Astrocyte (in vitro differentiated cells and primary cell): ENCODE results near the gene TBC1D24. TPM values are rescaled to one million over a fixed set of nuclear protein-coding genes. Genes with fewer than 3 reads are reported as not detected.

ENCODE experiments used
- DNase-seq: peaks from one replicate; pipeline ENCODE4 v3.0.0-alpha.2; 2010; ENCODE audit warnings: low read depth
- FAIRE-seq: peaks from 2 replicates; lab custom pipeline; 2011; peaks lifted over from hg19 to GRCh38; lab: Jason Lieb, UNC
- H2AFZ ChIP-seq: 2 replicates; pipeline ENCODE4 v1.6.0; 2012; ENCODE audit warnings: low read depth, low read length, inconsistent platforms
- H3K27ac ChIP-seq: 2 replicates; pipeline ENCODE4 v1.5.1; 2011; ENCODE audit warnings: low read depth, low read length, inconsistent platforms
- H3K27me3 ChIP-seq: 2 replicates; pipeline ENCODE4 v1.6.0; 2011; ENCODE audit warnings: low read length, inconsistent platforms; ENCODE audit not compliant: insufficient read depth
- H3K36me3 ChIP-seq: 2 replicates; pipeline ENCODE4 v1.5.1; 2011; ENCODE audit warnings: low read length, inconsistent platforms; ENCODE audit not compliant: insufficient read depth
- H3K4me1 ChIP-seq: 2 replicates; pipeline ENCODE4 v1.5.1; 2011; ENCODE audit warnings: low read length, inconsistent platforms; ENCODE audit not compliant: insufficient read depth
- H3K4me2 ChIP-seq: 2 replicates; pipeline ENCODE4 v1.6.0; 2012; ENCODE audit warnings: low read length, inconsistent platforms
- H3K4me3 ChIP-seq: 2 replicates; pipeline ENCODE4 v1.5.1; 2011; ENCODE audit warnings: low read depth, mild to moderate bottlenecking, low read length, inconsistent platforms; ENCODE audit not compliant: insufficient read depth
- H3K79me2 ChIP-seq: 2 replicates; pipeline ENCODE4 v1.6.0; 2012; ENCODE audit warnings: mild to moderate bottlenecking, low read length, inconsistent platforms; ENCODE audit not compliant: insufficient read depth
- H3K9ac ChIP-seq: 2 replicates; pipeline ENCODE4 v1.6.0; 2012; ENCODE audit warnings: mild to moderate bottlenecking, low read length, inconsistent platforms
- H3K9me3 ChIP-seq: 2 replicates; pipeline ENCODE4 v1.5.1; 2012; ENCODE audit warnings: low read depth, mild to moderate bottlenecking, low read length, inconsistent platforms; ENCODE audit not compliant: insufficient read depth
- H4K20me1 ChIP-seq: 2 replicates; pipeline ENCODE4 v1.6.0; 2012; ENCODE audit warnings: low read length, inconsistent platforms; ENCODE audit not compliant: insufficient read depth
- H3K27ac Mint-ChIP-seq: one replicate; pipeline ENCODE4 v1.8.0; 2021; ENCODE audit warnings: mild to moderate bottlenecking, mixed read lengths; ENCODE audit not compliant: unreplicated experiment
- H3K27me3 Mint-ChIP-seq: one replicate; pipeline ENCODE4 v1.8.0; 2021; ENCODE audit warnings: low read depth, mixed read lengths; ENCODE audit not compliant: unreplicated experiment
- H3K36me3 Mint-ChIP-seq: one replicate; pipeline ENCODE4 v1.8.0; 2021; ENCODE audit warnings: low read depth, mixed read lengths; ENCODE audit not compliant: unreplicated experiment
- H3K4me1 Mint-ChIP-seq: one replicate; pipeline ENCODE4 v1.8.0; 2021; ENCODE audit warnings: low read depth, mixed read lengths; ENCODE audit not compliant: unreplicated experiment
- H3K4me3 Mint-ChIP-seq: one replicate; pipeline ENCODE4 v1.8.0; 2021; ENCODE audit warnings: mild to moderate bottlenecking, moderate library complexity, mixed read lengths; ENCODE audit not compliant: unreplicated experiment
- H3K9me3 Mint-ChIP-seq: one replicate; pipeline ENCODE4 v1.8.0; 2021; ENCODE audit warnings: mild to moderate bottlenecking, mixed read lengths; ENCODE audit not compliant: unreplicated experiment
- EZH2 ChIP-seq: IDR thresholded peaks from 2 replicates; pipeline ENCODE4 v1.6.1; 2012; ENCODE audit warnings: mild to moderate bottlenecking, low read length, inconsistent platforms; ENCODE audit not compliant: insufficient read depth
- total RNA-seq: library from RNA; stranded (reverse); gene quantifications from 2 replicates; pipeline ENCODE4 v1.2.1, GENCODE V29; 2021
- TF ChIP-seq, protein P1 (sequence below): IDR thresholded peaks from 2 replicates; pipeline ENCODE4 v1.5.1; 2011; ENCODE audit warnings: low read depth, mild to moderate bottlenecking, inconsistent platforms, low read length, moderate library complexity; ENCODE audit not compliant: insufficient read depth

Gene TBC1D24
- total RNA-seq, 1 donor from 2014 or later, result 13.4 TPM

DNA sequence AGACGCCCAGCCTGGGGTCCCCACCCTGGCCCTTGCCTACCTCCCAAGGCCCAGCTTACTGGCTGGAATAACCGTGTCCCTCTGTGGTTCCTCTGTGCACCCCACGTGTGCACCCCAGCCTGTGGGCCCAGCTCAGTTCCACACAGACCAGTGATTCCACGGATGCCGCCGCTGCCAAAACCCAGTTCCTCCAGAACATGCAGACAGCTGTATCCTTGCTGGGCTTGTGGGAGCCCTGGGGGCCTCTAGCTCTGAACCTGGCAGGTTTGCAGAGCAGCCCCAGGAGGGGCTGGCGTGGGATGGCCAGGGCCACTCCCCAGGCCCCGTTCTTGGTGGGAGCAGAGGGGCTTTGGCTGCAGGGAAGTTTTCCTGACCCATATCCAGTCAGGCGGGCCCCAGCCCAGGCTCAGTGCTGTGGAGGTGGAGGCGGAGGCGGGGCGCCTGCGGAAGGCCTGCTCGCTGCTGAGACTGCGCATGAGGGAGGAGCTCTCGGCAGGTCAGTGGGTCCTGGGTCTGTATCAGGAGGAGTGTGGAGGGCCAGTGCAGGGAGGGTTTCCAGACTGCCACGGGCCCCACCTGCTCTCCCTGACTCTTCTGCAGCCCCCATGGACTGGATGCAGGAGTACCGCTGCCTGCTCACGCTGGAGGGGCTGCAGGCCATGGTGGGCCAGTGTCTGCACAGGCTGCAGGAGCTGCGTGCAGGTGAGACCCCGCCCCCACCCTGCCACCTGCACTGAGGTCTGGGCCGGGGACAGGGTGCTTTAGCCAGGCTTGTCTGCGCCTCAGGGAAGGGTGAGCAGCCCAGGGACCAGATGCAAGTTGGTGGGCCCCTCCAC lies 12.7 kb upstream of the TBC1D24 start:
- Histone ChIP-seq H2AFZ (no peak overlapping the region), H3K4me1 (peaks cover 16% of the 10 kb centered on the region), H3K36me3 (no peaks in the 10 kb centered on the region), H3K9ac (no peak overlapping the region), H4K20me1 (no peaks in the 10 kb centered on the region), H3K4me2 (no peak overlapping the region), H3K27me3 (no peaks in the 10 kb centered on the region), H3K4me3 (no peak overlapping the region), H3K27ac (no peak overlapping the region), H3K9me3 (no peaks in the 10 kb centered on the region), H3K79me2 (peaks cover 8% of the 10 kb centered on the region)
- Mint-ChIP-seq H3K4me3 (no peak overlapping the region), H3K36me3 (peaks cover 2% of the 10 kb centered on the region), H3K27me3 (no peaks in the 10 kb centered on the region), H3K4me1 (peaks cover 7% of the 10 kb centered on the region), H3K27ac (no peak overlapping the region), H3K9me3 (no peaks in the 10 kb centered on the region)
- FAIRE-seq, result no peak
- no peak for TF ChIP-seq EZH2
- TF ChIP-seq, protein P1, sequence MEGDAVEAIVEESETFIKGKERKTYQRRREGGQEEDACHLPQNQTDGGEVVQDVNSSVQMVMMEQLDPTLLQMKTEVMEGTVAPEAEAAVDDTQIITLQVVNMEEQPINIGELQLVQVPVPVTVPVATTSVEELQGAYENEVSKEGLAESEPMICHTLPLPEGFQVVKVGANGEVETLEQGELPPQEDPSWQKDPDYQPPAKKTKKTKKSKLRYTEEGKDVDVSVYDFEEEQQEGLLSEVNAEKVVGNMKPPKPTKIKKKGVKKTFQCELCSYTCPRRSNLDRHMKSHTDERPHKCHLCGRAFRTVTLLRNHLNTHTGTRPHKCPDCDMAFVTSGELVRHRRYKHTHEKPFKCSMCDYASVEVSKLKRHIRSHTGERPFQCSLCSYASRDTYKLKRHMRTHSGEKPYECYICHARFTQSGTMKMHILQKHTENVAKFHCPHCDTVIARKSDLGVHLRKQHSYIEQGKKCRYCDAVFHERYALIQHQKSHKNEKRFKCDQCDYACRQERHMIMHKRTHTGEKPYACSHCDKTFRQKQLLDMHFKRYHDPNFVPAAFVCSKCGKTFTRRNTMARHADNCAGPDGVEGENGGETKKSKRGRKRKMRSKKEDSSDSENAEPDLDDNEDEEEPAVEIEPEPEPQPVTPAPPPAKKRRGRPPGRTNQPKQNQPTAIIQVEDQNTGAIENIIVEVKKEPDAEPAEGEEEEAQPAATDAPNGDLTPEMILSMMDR, result no peak
- no peak for DNase-seq

DNA sequence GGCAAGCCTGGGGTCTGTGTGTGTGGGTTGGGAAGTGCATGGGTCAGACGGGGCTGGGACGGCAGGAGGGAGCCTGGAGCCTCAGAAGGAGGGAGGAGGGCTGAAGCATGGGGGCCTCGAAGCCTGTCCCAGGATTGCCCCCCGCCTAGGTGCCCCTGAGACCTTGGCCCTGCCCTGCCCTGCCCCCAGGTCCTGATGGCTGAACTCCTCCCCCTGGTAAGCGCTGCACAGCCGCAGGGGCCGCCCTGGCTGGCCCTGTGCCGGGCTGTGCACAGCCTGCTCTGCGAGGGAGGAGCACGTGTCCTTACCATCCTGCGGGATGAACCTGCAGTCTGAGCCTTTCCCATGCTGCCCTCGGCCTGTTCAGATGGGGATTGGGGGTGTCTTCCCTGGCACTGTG lies 10.6 kb upstream of the TBC1D24 start:
- Histone ChIP-seq H3K4me3 (no peak overlapping the region), H3K27me3 (no peaks in the 10 kb centered on the region), H3K4me1 (peaks cover 24% of the 10 kb centered on the region), H3K9ac (no peak overlapping the region), H4K20me1 (no peaks in the 10 kb centered on the region), H3K4me2 (no peak overlapping the region), H3K27ac (no peak overlapping the region), H3K9me3 (no peaks in the 10 kb centered on the region), H3K36me3 (no peaks in the 10 kb centered on the region), H3K79me2 (peaks cover 8% of the 10 kb centered on the region), H2AFZ (no peak overlapping the region)
- FAIRE-seq (no peak), DNase-seq (no peak)
- no peak overlapping the region for H3K4me3 Mint-ChIP-seq
- H3K4me1 Mint-ChIP-seq, result peaks cover 5% of the 10 kb centered on the region
- H3K36me3 Mint-ChIP-seq, result peaks cover 2% of the 10 kb centered on the region
- TF ChIP-seq, protein P1, result no peak
- TF ChIP-seq EZH2, result no peak
- no peak overlapping the region for H3K27ac Mint-ChIP-seq
- no peaks in the 10 kb centered on the region for H3K9me3 Mint-ChIP-seq
- peaks cover 2% of the 10 kb centered on the region for H3K27me3 Mint-ChIP-seq
